Frontal cortex (tissue), 1 donor: ENCODE data around the gene SH3TC1. TPM values are rescaled to one million over a fixed set of nuclear protein-coding genes. Genes with fewer than 3 reads are reported as not detected.

Experiments used
- total RNA-seq: library from RNA; depleted of rRNA; stranded (reverse); fragments of >200 nt; gene quantifications from one replicate; pipeline ENCODE4 v1.2.3, GENCODE V29; 2014

Gene SH3TC1
- total RNA-seq, 1 donor from 2014 or later, result 1.6 TPM

Other genes with a start within 250 kb of the SH3TC1 start
- gene ABLIM2, start 40.5 kb upstream of the SH3TC1 start, total RNA-seq, result 9.4 TPM
- gene HTRA3, start 70.5 kb downstream of the SH3TC1 start, total RNA-seq, result 0.82 TPM
- gene ACOX3, start 241.4 kb downstream of the SH3TC1 start, total RNA-seq, result 26.1 TPM
- gene TRMT44, start 241.5 kb downstream of the SH3TC1 start, total RNA-seq, result 11.8 TPM